H1 (cell line): ENCODE measurements around the gene R3HDM2. TPM values are rescaled to one million over a fixed set of nuclear protein-coding genes. Genes with fewer than 3 reads are reported as not detected.

Source experiments
- CTCF ChIA-PET: fragments of 300-600 bp; sonication (Branson Sonifier 250); formaldehyde crosslinking; loops from one replicate; lab custom pipeline; 2021; ENCODE audit not compliant: partially characterized antibody; lab: Charles Lee
- POLR2A ChIA-PET: fragments of 300-600 bp; sonication (Branson Sonifier 250); formaldehyde crosslinking; loops from one replicate; lab custom pipeline; 2021; ENCODE audit warnings: inconsistent platforms; ENCODE audit not compliant: partially characterized antibody; lab: Charles Lee
- DNase-seq, 2 experiments: peaks; one replicate each; pipeline versions ENCODE4 v3.0.0 to v3.0.0-alpha.2; 2010 to 2022; ENCODE audit warnings: low spot score in 2 of 2, low read depth in 1 of 2, mixed read lengths in 1 of 2
- FAIRE-seq: peaks from 2 replicates; lab custom pipeline; 2011; peaks lifted over from hg19 to GRCh38; lab: Jason Lieb, UNC
- H2AFZ ChIP-seq: 2 replicates; pipeline ENCODE4 v1.8.1; 2012; ENCODE audit warnings: low read length, inconsistent platforms
- H2AK5ac ChIP-seq: 2 replicates; pipeline ENCODE4 v1.6.1; 2013; ENCODE audit warnings: low read depth, low read length
- H2BK120ac ChIP-seq: replicated peaks from 2 replicates; pipeline ENCODE3; 2013; ENCODE audit warnings: low read depth, low read length, inconsistent platforms
- H2BK12ac ChIP-seq: 2 replicates; pipeline ENCODE4 v1.6.1; 2013; ENCODE audit warnings: low read depth, low read length
- H2BK15ac ChIP-seq: 2 replicates; pipeline ENCODE4 v1.6.1; 2013; ENCODE audit warnings: low read length
- H2BK20ac ChIP-seq: 2 replicates; pipeline ENCODE4 v1.6.1; 2013; ENCODE audit warnings: low read length
- H2BK5ac ChIP-seq: 2 replicates; pipeline ENCODE4 v1.6.1; 2013; ENCODE audit warnings: low read depth, low read length
- H3K14ac ChIP-seq: 2 replicates; pipeline ENCODE4 v1.6.1; 2013; ENCODE audit warnings: inconsistent platforms; ENCODE audit not compliant: insufficient read length
- H3K18ac ChIP-seq: 2 replicates; pipeline ENCODE4 v1.6.1; 2013; ENCODE audit warnings: low read length; ENCODE audit errors: extremely low read depth
- H3K23ac ChIP-seq: 2 replicates; pipeline ENCODE4 v1.6.1; 2013; ENCODE audit warnings: inconsistent platforms; ENCODE audit not compliant: insufficient read length
- H3K23me2 ChIP-seq: 2 replicates; pipeline ENCODE4 v1.6.1; 2013; ENCODE audit warnings: low read depth, low read length
- H3K27ac ChIP-seq: 2 replicates; pipeline ENCODE4 v1.6.1; 2011; ENCODE audit warnings: low read depth, low read length, inconsistent platforms
- H3K27me3 ChIP-seq, 4 experiments: replicated peaks in 1 of 4; 1 replicate in 1 of 4; 2 replicates in 3 of 4; pipeline versions ENCODE4 v1.6.1 to v1.8.1; 2011 to 2013; ENCODE audit warnings: low read length in 3 of 4, mild to moderate bottlenecking in 3 of 4, inconsistent platforms in 2 of 4, mixed read lengths in 2 of 4, moderate library complexity in 1 of 4; ENCODE audit not compliant: control insufficient read depth in 3 of 4, insufficient read depth in 3 of 4; ENCODE audit errors: extremely low read depth in 1 of 4
- H3K36me3 ChIP-seq, 4 experiments: 2 replicates each; pipeline versions ENCODE4 v1.6.1 to v1.8.1; 2011 to 2013; ENCODE audit warnings: mild to moderate bottlenecking in 4 of 4, low read length in 3 of 4, moderate library complexity in 2 of 4, control low read depth in 1 of 4, inconsistent platforms in 1 of 4; ENCODE audit not compliant: insufficient read depth in 4 of 4, control insufficient read depth in 2 of 4
- H3K4ac ChIP-seq: replicated peaks from 2 replicates; pipeline ENCODE3; 2013; ENCODE audit warnings: low read length, low read depth, mixed read lengths, inconsistent platforms; ENCODE audit not compliant: insufficient read length
- H3K4me1 ChIP-seq, 4 experiments: replicated peaks in 1 of 4; 1 replicate in 1 of 4; 2 replicates in 3 of 4; pipeline versions ENCODE4 v1.6.1 to v1.8.1; 2011 to 2013; ENCODE audit warnings: low read length in 3 of 4, inconsistent platforms in 2 of 4, mixed read lengths in 1 of 4; ENCODE audit not compliant: insufficient read depth in 4 of 4, control insufficient read depth in 3 of 4
- H3K4me2 ChIP-seq, 2 experiments: 2 replicates each; pipeline versions ENCODE4 v1.6.1 to v1.8.1; 2011 to 2013; ENCODE audit warnings: low read depth in 2 of 2, low read length in 2 of 2, control low read depth in 1 of 2, inconsistent platforms in 1 of 2, mild to moderate bottlenecking in 1 of 2; ENCODE audit not compliant: insufficient read depth in 1 of 2
- H3K4me3 ChIP-seq, 4 experiments: fragments of 200-600, 300-600 bp in 1 of 4; sonication (generic), shearing (Covaris generic), sonication (Bioruptor Twin) in 1 of 4; 2 replicates each; pipeline versions ENCODE4 v1.5.1 to v1.8.1; 2011 to 2016; ENCODE audit warnings: low read length in 4 of 4, low read depth in 3 of 4, control low read depth in 2 of 4, inconsistent platforms in 2 of 4, mild to moderate bottlenecking in 2 of 4, mixed read lengths in 1 of 4, moderate library complexity in 1 of 4; ENCODE audit not compliant: insufficient read depth in 2 of 4; ENCODE audit errors: extremely low read depth in 1 of 4
- H3K56ac ChIP-seq: replicated peaks from 2 replicates; pipeline ENCODE3; 2013; ENCODE audit warnings: low read depth, mild to moderate bottlenecking, mixed read lengths, low read length, inconsistent platforms; ENCODE audit not compliant: insufficient read length
- H3K79me1 ChIP-seq: 2 replicates; pipeline ENCODE4 v1.6.1; 2013; ENCODE audit warnings: low read depth, low read length, control low read depth
- H3K79me2 ChIP-seq, 2 experiments: 2 replicates each; pipeline versions ENCODE4 v1.6.1 to v1.8.1; 2012 to 2013; ENCODE audit warnings: low read length in 2 of 2, mild to moderate bottlenecking in 2 of 2, inconsistent platforms in 1 of 2; ENCODE audit not compliant: insufficient read depth in 2 of 2, control insufficient read depth in 1 of 2
- H3K9ac ChIP-seq, 4 experiments: replicated peaks in 1 of 4; 1 replicate in 1 of 4; 2 replicates in 3 of 4; pipeline versions ENCODE4 v1.6.1 to v1.8.1; 2011 to 2013; ENCODE audit warnings: low read depth in 3 of 4, low read length in 3 of 4, control low read depth in 2 of 4, mild to moderate bottlenecking in 2 of 4, moderate library complexity in 2 of 4, inconsistent platforms in 1 of 4; ENCODE audit errors: extremely low read depth in 1 of 4
- H3K9me3 ChIP-seq, 2 experiments: 2 replicates each; pipeline versions ENCODE4 v1.6.1 to v1.8.1; 2012 to 2013; ENCODE audit warnings: mild to moderate bottlenecking in 2 of 2, moderate library complexity in 2 of 2, control low read depth in 1 of 2, inconsistent platforms in 1 of 2, low read depth in 1 of 2, low read length in 1 of 2, mixed read lengths in 1 of 2; ENCODE audit not compliant: insufficient read depth in 2 of 2
- H4K20me1 ChIP-seq, 2 experiments: replicated peaks in 1 of 2; 2 replicates each; pipeline versions ENCODE3 to v1.8.1; 2011 to 2013; ENCODE audit warnings: inconsistent platforms in 2 of 2, low read length in 2 of 2, mild to moderate bottlenecking in 1 of 2; ENCODE audit not compliant: insufficient read depth in 2 of 2, control insufficient read depth in 1 of 2
- H4K5ac ChIP-seq: 2 replicates; pipeline ENCODE4 v1.6.1; 2013; ENCODE audit warnings: low read length, low read depth, mixed read lengths, inconsistent platforms; ENCODE audit not compliant: insufficient read length
- H4K8ac ChIP-seq: 2 replicates; pipeline ENCODE4 v1.8.0; 2013; ENCODE audit warnings: mild to moderate bottlenecking, moderate library complexity, low read length, inconsistent platforms; ENCODE audit not compliant: insufficient read depth; ENCODE audit errors: extremely low read depth
- H4K91ac ChIP-seq: replicated peaks from 2 replicates; pipeline ENCODE3; 2013; ENCODE audit warnings: low read length, mixed read lengths, inconsistent platforms; ENCODE audit not compliant: insufficient read length
- ASH2L ChIP-seq: fragments of 200-600, 300-600 bp; sonication (generic); IDR thresholded peaks from one replicate; pipeline ENCODE4 v1.7.1; 2017; ENCODE audit warnings: low read length
- HDAC2 ChIP-seq, 2 experiments: fragments of 300-600 bp in 1 of 2; sonication (generic) in 1 of 2; IDR thresholded peaks; 2 replicates each; pipeline ENCODE4 v1.6.1; 2011 to 2012; ENCODE audit warnings: low read depth in 2 of 2, low read length in 2 of 2, mild to moderate bottlenecking in 2 of 2, moderate library complexity in 2 of 2, borderline replicate concordance in 1 of 2, inconsistent platforms in 1 of 2
- HDAC6 ChIP-seq: IDR thresholded peaks from one replicate; pipeline ENCODE4 v1.7.1; 2012; ENCODE audit warnings: low read depth, mild to moderate bottlenecking, inconsistent platforms, low read length, moderate library complexity
- SP1 ChIP-seq: IDR thresholded peaks from 2 replicates; pipeline ENCODE4 v1.6.1; 2011; ENCODE audit warnings: low read depth, low read length
- WGBS, 2 experiments: shearing (Covaris generic) in 1 of 2; methylation state at CpG; one replicate each; pipeline versions ENCODE4 v1.1.6 to v1.1.7; 2013 to 2015; ENCODE audit warnings: low lambda C conversion rate in 2 of 2, mixed read lengths in 2 of 2, inconsistent platforms in 1 of 2, low coverage in 1 of 2, missing lambda C conversion rate in 1 of 2; ENCODE audit not compliant: insufficient replicate concordance in 2 of 2, insufficient coverage in 1 of 2, insufficient read length in 1 of 2; ENCODE audit errors: extremely low coverage in 1 of 2, missing lambda C conversion rate in 1 of 2; 5-methylcytosine and 5-hydroxymethylcytosine counted together
- polyA plus RNA-seq, 7 experiments: library from polyadenylated mRNA; depleted of rRNA in 3 of 7; stranded (reverse) in 5 of 7; unstranded in 2 of 7; fragments of >200 nt in 5 of 7; fragments of 200-250 nt in 2 of 7; gene quantifications; 1 replicate in 5 of 7; 2 replicates in 1 of 7; 4 replicates in 1 of 7; pipeline versions ENCODE4 v1.2.1 to v1.2.3, GENCODE V29; 2011 to 2013; ENCODE audit warnings: missing spikeins in 2 of 7, mixed read lengths in 2 of 7
- total RNA-seq: library from RNA; stranded (reverse); fragmentation: NEBNext Ultra II Directional; extraction: Animal tissue kit (Norgen Biotek cat#: 25700); gene quantifications from 2 replicates; pipeline ENCODE4 v1.2.1, GENCODE V29; 2021

Gene R3HDM2
- total and polyA plus RNA-seq, 2 of the 8 experiments (the other 6 are each of a cell fraction or from before 2014, with no cell fraction given), result 25.6 to 27.0 TPM

DNA sequence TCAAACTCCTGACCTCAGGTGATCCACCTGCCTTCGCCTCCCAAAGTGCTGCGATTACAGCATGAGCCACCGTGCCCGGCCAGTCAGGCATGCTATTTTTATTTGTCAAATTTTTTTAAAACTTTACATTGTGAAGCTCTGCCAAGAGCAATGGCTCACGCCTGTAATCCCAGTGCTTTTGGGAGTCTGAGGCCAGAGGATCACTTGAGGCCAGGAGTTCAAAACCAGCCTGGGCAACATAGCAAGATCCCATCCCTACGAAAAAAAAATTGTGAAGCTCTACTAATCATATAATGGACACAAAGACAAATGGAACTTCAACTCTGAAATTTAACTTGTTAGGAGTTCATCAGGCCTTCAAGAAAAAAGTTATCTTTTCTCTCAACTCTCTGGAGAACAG is 1.9 kb downstream of the R3HDM2 start:
- Histone ChIP-seq H3K4me1 (peaks cover 0 to 5% (median 2%) of the 10 kb centered on the region in 4 experiments; a peak in 5 of 7 replicates), H3K56ac (no peak overlapping the region), H4K8ac (no peak overlapping the region), H2AK5ac (no peak overlapping the region), H3K4me3 (no peak overlapping the region), H2BK20ac (no peak overlapping the region), H3K9ac (no peak overlapping the region), H2BK15ac (no peak overlapping the region), H3K27ac (no peak overlapping the region), H3K79me2 (peaks cover 0 to 14% of the 10 kb centered on the region in 2 experiments; a peak in 2 of 4 replicates), H3K79me1 (peaks cover 3% of the 10 kb centered on the region), H3K23ac (no peak overlapping the region), H3K36me3 (no peaks in the 10 kb centered on the region), H3K14ac (no peak overlapping the region), H2BK120ac (no peak overlapping the region), H2BK5ac (no peak overlapping the region), H3K9me3 (no peaks in the 10 kb centered on the region), H4K20me1 (peaks cover 0 to 3% of the 10 kb centered on the region in 2 experiments), H3K4me2 (peak overlapping the region in 1 of 2 experiments; percentile 59; a peak in 1 of 4 replicates), H3K23me2 (peaks cover 3% of the 10 kb centered on the region; the same call in 1 of the 2 replicates), H4K5ac (no peak overlapping the region), H3K27me3 (no peaks in the 10 kb centered on the region), H3K4ac (no peak overlapping the region), H2BK12ac (no peak overlapping the region), H4K91ac (no peak overlapping the region), H2AFZ (no peak overlapping the region), H3K18ac (no peak overlapping the region)
- ChIA-PET POLR2A (interaction anchor here (0.8 to 13.2 kb wide), 7 partner anchors 7 to 95 kb away, joined by 4 to 168 read pairs (median 6); partner anchors contain the start of gene INHBE), CTCF (interaction anchor here (1.2 to 2.9 kb wide), 4 partner anchors 10 to 87 kb away, joined by 3 to 16 read pairs (median 4); no protein-coding TSS in a partner anchor)
- FAIRE-seq, result no peak
- DNase-seq, result no peak
- TF ChIP-seq HDAC2 (IDR thresholded peaks at IDR 0.05; ENCODE audit: borderline replicate concordance in 1 of 2, low read depth in 2 of 2, low read length in 2 of 2) (no peak), HDAC6 (no peak), SP1 (no peak), ASH2L (no peak)
- 87% methylated on average over 6 of the region's 6 CpGs; no CpG with 5 or more reads in 1 of the 2 experiments for WGBS, 2 experiments
